Endothelial cell of umbilical vein (primary cell): Measurements from ENCODE around the gene MYO1B. TPM values are rescaled to one million over a fixed set of nuclear protein-coding genes. Genes with fewer than 3 reads are reported as not detected.

Source experiments
- BruUV-seq: library from RNA; stranded (reverse); fragments of 400-500 nt; replicated peaks from 2 replicates; lab custom pipeline; 2021; lab: Mats Ljungman, UMichigan
- CTCF ChIA-PET: fragments of 300-600, 350-600 bp; sonication (Branson Sonifier 250); formaldehyde crosslinking; loops from one replicate; lab custom pipeline; 2021; ENCODE audit warnings: antibody characterized with exemption, inconsistent platforms; lab: Charles Lee
- POLR2A ChIA-PET: fragments of 300-600, 350-600 bp; sonication (Branson Sonifier 250); formaldehyde crosslinking; loops from one replicate; lab custom pipeline; 2021; ENCODE audit warnings: antibody characterized with exemption, inconsistent platforms; lab: Charles Lee
- DNase-seq: peaks from one replicate; pipeline ENCODE4 v3.0.0-alpha.2; 2011; ENCODE audit warnings: low read depth, low spot score
- FAIRE-seq: peaks from 2 replicates; lab custom pipeline; 2011; peaks lifted over from hg19 to GRCh38; lab: Jason Lieb, UNC
- H2AFZ ChIP-seq: 2 replicates; pipeline ENCODE4 v1.6.0; 2012; ENCODE audit warnings: low read depth, low read length, control low read depth, inconsistent platforms
- H3K27ac ChIP-seq: 2 replicates; pipeline ENCODE4 v1.5.1; 2011; ENCODE audit warnings: low read depth, mild to moderate bottlenecking, control low read depth, low read length, moderate library complexity; ENCODE audit not compliant: insufficient read depth
- H3K27me3 ChIP-seq, 2 experiments: 2 replicates each; pipeline versions ENCODE4 v1.6.0 to v1.6.1; 2011; ENCODE audit warnings: low read length in 2 of 2, mixed read lengths in 1 of 2; ENCODE audit not compliant: control insufficient read depth in 2 of 2, insufficient read depth in 2 of 2
- H3K36me3 ChIP-seq, 2 experiments: 2 replicates in 1 of 2; 3 replicates in 1 of 2; pipeline ENCODE4 v1.5.1; 2011; ENCODE audit warnings: low read length in 2 of 2, mild to moderate bottlenecking in 1 of 2, moderate library complexity in 1 of 2; ENCODE audit not compliant: control insufficient read depth in 2 of 2, insufficient read depth in 2 of 2; ENCODE audit errors: extremely low read depth in 1 of 2
- H3K4me1 ChIP-seq: 3 replicates; pipeline ENCODE4 v1.5.1; 2011; ENCODE audit warnings: mild to moderate bottlenecking, low read length; ENCODE audit not compliant: control insufficient read depth, insufficient read depth; ENCODE audit errors: extremely low read depth
- H3K4me2 ChIP-seq: 2 replicates; pipeline ENCODE4 v1.6.1; 2011; ENCODE audit warnings: low read length, control low read depth, mixed read lengths; ENCODE audit not compliant: insufficient read depth
- H3K4me3 ChIP-seq, 3 experiments: fragments of 200-600 bp in 1 of 3; sonication (generic), shearing (Covaris generic) in 1 of 3; replicated peaks in 1 of 3; 2 replicates each; pipeline ENCODE4 v1.5.1; 2011 to 2016; ENCODE audit warnings: control low read depth in 3 of 3, low read length in 3 of 3, mild to moderate bottlenecking in 2 of 3, inconsistent platforms in 1 of 3, low read depth in 1 of 3, moderate library complexity in 1 of 3; ENCODE audit not compliant: insufficient read depth in 1 of 3
- H3K79me2 ChIP-seq: 2 replicates; pipeline ENCODE4 v1.6.0; 2012; ENCODE audit warnings: low read length, inconsistent platforms; ENCODE audit not compliant: control insufficient read depth, insufficient read depth
- H3K9ac ChIP-seq: replicated peaks from 2 replicates; pipeline ENCODE3; 2011; ENCODE audit warnings: low read length, control low read depth; ENCODE audit not compliant: insufficient read depth; ENCODE audit errors: extremely low read depth
- H3K9me1 ChIP-seq: replicated peaks from 3 replicates; pipeline ENCODE4 v1.6.0; 2011; ENCODE audit warnings: mild to moderate bottlenecking, low read length; ENCODE audit not compliant: control insufficient read depth, insufficient read depth; ENCODE audit errors: extremely low read depth
- H3K9me3 ChIP-seq: replicated peaks from 2 replicates; pipeline ENCODE4 v1.5.1; 2012; ENCODE audit warnings: low read length, inconsistent platforms; ENCODE audit not compliant: control insufficient read depth, insufficient read depth
- H4K20me1 ChIP-seq: replicated peaks from 2 replicates; pipeline ENCODE3; 2011; ENCODE audit warnings: mild to moderate bottlenecking, low read length; ENCODE audit not compliant: control insufficient read depth, insufficient read depth; ENCODE audit errors: extremely low read depth
- EZH2 ChIP-seq: IDR thresholded peaks from 2 replicates; pipeline ENCODE4 v1.6.1; 2012; ENCODE audit warnings: borderline replicate concordance, low read depth, mild to moderate bottlenecking, moderate library complexity, low read length, inconsistent platforms; ENCODE audit not compliant: severe bottlenecking
- GATA2 ChIP-seq: IDR thresholded peaks from 2 replicates; pipeline ENCODE4 v1.7.0; 2011; ENCODE audit warnings: low read depth, mild to moderate bottlenecking, moderate library complexity, mixed read lengths, low read length; ENCODE audit not compliant: insufficient read length, insufficient read depth
- JUN ChIP-seq: IDR thresholded peaks from 2 replicates; pipeline ENCODE4 v1.6.1; 2011; ENCODE audit warnings: borderline replicate concordance, low read depth; ENCODE audit not compliant: insufficient read length, insufficient read depth
- dilution Hi-C: fragments of 300-500 bp; cut with MboI; formaldehyde crosslinking; loops from one replicate; pipeline ENCODE4 v1.15.0; 2019; ENCODE audit warnings: low sequenced_read_pairs; ENCODE audit not compliant: extremely low pct_ligation_motif_present
- intact Hi-C: fragments of 100-400 bp; cut with micrococcal nuclease; formaldehyde crosslinking; loops from one replicate; pipeline ENCODE4 v1.10.0; 2022
- polyA plus RNA-seq, 4 experiments: library from polyadenylated mRNA; depleted of rRNA in 3 of 4; stranded (reverse) in 3 of 4; unstranded in 1 of 4; fragments of >200 nt; gene quantifications; 2 replicates each; pipeline versions ENCODE4 v1.2.1 to v1.2.3, GENCODE V29; 2011 to 2012; ENCODE audit warnings: missing spikeins in 1 of 4
- total RNA-seq: library from RNA; stranded (reverse); gene quantifications from 2 replicates; pipeline ENCODE4 v1.2.3, GENCODE V29; 2021
- TF ChIP-seq, protein P1 (sequence below): IDR thresholded peaks from 2 replicates; pipeline ENCODE4 v1.6.1; 2011; ENCODE audit not compliant: insufficient read depth, insufficient read length
- TF ChIP-seq, protein P2 (sequence below), 2 donors: IDR thresholded peaks; 1 replicate in 1 of 2; 2 replicates in 1 of 2; pipeline ENCODE4 v1.5.1; 2011; ENCODE audit warnings: low read length in 2 of 2, mild to moderate bottlenecking in 2 of 2, moderate library complexity in 2 of 2, control low read depth in 1 of 2, inconsistent platforms in 1 of 2, low read depth in 1 of 2; ENCODE audit not compliant: insufficient read depth in 1 of 2; ENCODE audit errors: extremely low read depth in 1 of 2

Gene MYO1B
- total and polyA plus RNA-seq, 2 donors (not counting 3 experiments of a cell fraction or from before 2014, with no cell fraction given) = 8.7 to 51.1 TPM

DNA sequence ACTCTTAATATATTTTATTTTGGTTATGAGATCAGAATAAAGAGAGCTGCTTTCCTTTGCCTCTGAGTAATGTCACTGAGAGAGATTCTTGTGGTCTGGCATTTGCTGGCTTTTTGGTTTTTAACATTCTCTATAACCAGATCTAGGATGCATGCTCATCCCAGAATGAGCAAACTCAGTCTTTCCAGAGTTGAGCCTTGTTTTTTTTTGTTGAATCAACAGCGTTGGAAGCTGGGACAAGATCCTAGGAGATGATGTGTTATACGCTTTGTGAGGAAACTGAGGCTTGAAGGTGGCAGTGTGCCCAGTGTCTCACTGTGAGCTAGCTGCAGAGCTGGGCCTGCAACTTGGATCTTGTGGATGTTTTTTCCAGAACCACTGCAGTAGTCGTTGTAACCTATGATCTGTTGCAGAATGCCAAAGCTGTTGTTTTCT, 19.5 kb downstream of the MYO1B start:
- Histone ChIP-seq H2AFZ (no peak overlapping the region), H3K79me2 (peaks cover 26% of the 10 kb centered on the region), H3K36me3 (no peaks in the 10 kb centered on the region), H3K9me1 (no peaks in the 10 kb centered on the region), H3K4me1 (peaks cover 14% of the 10 kb centered on the region), H3K4me2 (no peak overlapping the region), H4K20me1 (no peaks in the 10 kb centered on the region), H3K27me3 (no peaks in the 10 kb centered on the region), H3K9ac (no peak overlapping the region), H3K9me3 (no peaks in the 10 kb centered on the region), H3K4me3 (no peak overlapping the region), H3K27ac (no peak overlapping the region)
- FAIRE-seq = peak; percentile 40
- CTCF ChIA-PET = interaction anchor here (0.7 to 1.7 kb wide), 7 partner anchors 9 to 257 kb away, joined by 3 to 6 read pairs (median 3); no protein-coding TSS in a partner anchor
- DNase-seq = no peak
- no peak for TF ChIP-seq JUN
- intact Hi-C loops (no loop called here), dilution Hi-C loops (no loop called here)
- BruUV-seq = no TSS peak
- POLR2A ChIA-PET = no interaction called here

DNA sequence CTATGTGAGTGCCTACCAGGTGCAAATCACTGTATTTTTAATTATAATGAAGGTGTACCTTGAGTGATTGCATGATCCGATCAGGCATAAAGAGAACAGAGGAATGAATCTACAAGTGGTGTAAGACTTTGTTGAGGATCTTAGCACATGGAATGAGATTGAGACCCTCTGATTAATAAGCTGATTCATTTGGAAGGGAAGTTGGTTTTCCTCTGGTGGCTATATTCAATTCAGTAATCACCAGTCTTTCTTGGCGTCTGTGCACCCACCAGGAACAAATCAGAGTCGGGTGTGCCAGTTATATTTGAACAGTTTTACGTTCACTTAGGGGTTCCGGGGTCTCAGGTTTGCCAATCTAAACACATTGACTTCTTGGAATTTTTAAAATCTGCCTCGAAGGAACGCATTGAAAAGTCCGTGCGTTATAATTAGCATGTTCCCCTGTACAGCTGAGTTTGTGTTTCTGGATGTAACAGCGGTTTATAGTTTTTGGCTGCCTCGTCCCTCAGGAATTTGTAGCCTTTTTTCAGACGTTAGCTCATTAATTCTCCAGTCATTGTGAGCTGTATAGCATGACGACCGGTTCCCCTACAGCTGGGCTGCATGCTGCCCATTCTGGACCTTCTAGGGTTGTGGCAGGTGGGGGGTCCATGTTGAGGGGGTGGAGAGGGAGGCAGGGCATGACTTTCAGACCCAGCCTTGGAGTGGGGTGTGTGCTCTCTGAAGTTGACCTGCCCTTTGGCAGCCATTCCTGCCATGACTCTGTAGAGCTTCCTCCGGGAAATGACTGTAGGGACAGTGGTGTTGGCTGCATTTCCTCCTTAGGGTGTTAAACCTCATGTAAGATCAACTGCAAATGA, 20.3 kb downstream of the MYO1B start:
- no peak overlapping the region for H3K27ac ChIP-seq
- BruUV-seq = no TSS peak
- no peak for TF ChIP-seq EZH2
- no peak for TF ChIP-seq GATA2
- TF ChIP-seq, protein P1, sequence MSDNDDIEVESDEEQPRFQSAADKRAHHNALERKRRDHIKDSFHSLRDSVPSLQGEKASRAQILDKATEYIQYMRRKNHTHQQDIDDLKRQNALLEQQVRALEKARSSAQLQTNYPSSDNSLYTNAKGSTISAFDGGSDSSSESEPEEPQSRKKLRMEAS = no peak
- TF ChIP-seq, protein P2, sequence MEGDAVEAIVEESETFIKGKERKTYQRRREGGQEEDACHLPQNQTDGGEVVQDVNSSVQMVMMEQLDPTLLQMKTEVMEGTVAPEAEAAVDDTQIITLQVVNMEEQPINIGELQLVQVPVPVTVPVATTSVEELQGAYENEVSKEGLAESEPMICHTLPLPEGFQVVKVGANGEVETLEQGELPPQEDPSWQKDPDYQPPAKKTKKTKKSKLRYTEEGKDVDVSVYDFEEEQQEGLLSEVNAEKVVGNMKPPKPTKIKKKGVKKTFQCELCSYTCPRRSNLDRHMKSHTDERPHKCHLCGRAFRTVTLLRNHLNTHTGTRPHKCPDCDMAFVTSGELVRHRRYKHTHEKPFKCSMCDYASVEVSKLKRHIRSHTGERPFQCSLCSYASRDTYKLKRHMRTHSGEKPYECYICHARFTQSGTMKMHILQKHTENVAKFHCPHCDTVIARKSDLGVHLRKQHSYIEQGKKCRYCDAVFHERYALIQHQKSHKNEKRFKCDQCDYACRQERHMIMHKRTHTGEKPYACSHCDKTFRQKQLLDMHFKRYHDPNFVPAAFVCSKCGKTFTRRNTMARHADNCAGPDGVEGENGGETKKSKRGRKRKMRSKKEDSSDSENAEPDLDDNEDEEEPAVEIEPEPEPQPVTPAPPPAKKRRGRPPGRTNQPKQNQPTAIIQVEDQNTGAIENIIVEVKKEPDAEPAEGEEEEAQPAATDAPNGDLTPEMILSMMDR (IDR thresholded peaks at IDR 0.05; ENCODE audit: extremely low read depth in 1 of 2, insufficient read depth in 1 of 2, low read depth in 1 of 2, low read length in 2 of 2) = no peak
- H4K20me1 ChIP-seq = no peaks in the 10 kb centered on the region
- dilution Hi-C loops (no loop called here), intact Hi-C loops (no loop called here)
- ChIA-PET POLR2A (no interaction called here), CTCF (interaction anchor here (1.3 to 1.7 kb wide), 4 partner anchors 10 to 256 kb away, joined by 3 to 6 read pairs (median 4); no protein-coding TSS in a partner anchor)
- no peak overlapping the region for H3K4me3 ChIP-seq
- no peaks in the 10 kb centered on the region for H3K9me1 ChIP-seq
- H3K9me3 ChIP-seq = no peaks in the 10 kb centered on the region
- peak overlapping the region; percentile 18 for H3K4me2 ChIP-seq
- no peaks in the 10 kb centered on the region for H3K27me3 ChIP-seq
- H2AFZ ChIP-seq = no peak overlapping the region
- H3K9ac ChIP-seq = no peak overlapping the region
- no peaks in the 10 kb centered on the region for H3K36me3 ChIP-seq
- DNase-seq (no peak), FAIRE-seq (no peak)
- H3K79me2 ChIP-seq = peaks cover 25% of the 10 kb centered on the region
- peaks cover 14% of the 10 kb centered on the region for H3K4me1 ChIP-seq
